ENCODE measurements around the gene LRRTM1.

Gene LRRTM1, protein sequence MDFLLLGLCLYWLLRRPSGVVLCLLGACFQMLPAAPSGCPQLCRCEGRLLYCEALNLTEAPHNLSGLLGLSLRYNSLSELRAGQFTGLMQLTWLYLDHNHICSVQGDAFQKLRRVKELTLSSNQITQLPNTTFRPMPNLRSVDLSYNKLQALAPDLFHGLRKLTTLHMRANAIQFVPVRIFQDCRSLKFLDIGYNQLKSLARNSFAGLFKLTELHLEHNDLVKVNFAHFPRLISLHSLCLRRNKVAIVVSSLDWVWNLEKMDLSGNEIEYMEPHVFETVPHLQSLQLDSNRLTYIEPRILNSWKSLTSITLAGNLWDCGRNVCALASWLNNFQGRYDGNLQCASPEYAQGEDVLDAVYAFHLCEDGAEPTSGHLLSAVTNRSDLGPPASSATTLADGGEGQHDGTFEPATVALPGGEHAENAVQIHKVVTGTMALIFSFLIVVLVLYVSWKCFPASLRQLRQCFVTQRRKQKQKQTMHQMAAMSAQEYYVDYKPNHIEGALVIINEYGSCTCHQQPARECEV

DNA sequence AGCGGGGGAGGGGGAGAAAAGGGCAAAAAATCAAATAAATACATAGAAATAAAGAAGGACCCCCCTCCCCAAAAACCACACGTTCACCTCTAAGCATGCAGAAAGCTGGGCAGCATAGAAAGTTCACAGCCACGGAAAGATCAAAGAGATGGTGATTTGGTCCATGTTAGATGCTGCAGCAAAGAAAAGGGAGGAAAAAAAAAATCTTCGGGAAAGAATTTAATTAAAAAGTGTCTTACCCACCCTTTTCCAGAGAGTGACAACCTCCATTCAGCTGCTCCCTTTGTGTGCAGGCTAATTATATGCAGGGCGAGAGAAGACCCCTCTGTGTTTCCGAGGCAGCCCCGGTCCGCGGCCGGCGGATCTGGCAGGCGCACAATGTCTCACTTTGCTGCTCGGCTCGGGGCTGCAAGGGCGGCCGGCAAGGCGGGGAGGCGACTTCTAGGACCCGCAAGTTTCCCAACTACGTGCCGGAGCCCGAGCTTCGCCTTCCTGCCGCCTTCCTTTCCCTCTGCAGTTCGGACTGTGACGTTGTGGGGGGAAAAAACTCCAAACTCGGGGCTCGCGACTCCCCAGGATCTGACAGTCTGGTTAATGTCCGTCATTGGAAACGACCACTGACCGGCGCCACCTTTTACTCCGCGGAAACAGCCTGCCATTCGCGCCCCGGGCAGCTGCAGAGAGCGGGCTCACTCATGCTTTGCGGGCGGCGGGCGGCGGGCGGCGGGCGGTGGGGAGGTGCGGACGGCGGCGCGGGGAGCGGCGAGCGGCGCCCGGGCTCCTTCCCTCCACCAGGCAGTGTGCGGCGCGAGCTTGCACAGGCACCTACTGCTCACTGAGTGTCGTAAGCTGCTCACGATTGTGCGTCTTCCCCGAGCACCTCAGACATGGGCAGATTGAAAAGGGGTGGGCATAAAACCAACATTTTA, at the start of gene LRRTM1:
Gene LRRTM1, minus strand, starts transcription at position 844 of the 929 bp plus-strand sequence. CDS start 933 bp downstream, outside the sequence.
- TF ChIP-seq, protein P1, sequence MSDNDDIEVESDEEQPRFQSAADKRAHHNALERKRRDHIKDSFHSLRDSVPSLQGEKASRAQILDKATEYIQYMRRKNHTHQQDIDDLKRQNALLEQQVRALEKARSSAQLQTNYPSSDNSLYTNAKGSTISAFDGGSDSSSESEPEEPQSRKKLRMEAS (IDR thresholded peaks at IDR 0.05; ENCODE audit: low read depth, low read length) = no peak
- TF ChIP-seq POLR2A (IDR thresholded peaks at IDR 0.05; ENCODE audit: extremely low read depth, insufficient read length) = no peak
- no peak for TF ChIP-seq MYC (IDR thresholded peaks at IDR 0.05; ENCODE audit: low read depth, low read length)
- TF ChIP-seq, protein P2, sequence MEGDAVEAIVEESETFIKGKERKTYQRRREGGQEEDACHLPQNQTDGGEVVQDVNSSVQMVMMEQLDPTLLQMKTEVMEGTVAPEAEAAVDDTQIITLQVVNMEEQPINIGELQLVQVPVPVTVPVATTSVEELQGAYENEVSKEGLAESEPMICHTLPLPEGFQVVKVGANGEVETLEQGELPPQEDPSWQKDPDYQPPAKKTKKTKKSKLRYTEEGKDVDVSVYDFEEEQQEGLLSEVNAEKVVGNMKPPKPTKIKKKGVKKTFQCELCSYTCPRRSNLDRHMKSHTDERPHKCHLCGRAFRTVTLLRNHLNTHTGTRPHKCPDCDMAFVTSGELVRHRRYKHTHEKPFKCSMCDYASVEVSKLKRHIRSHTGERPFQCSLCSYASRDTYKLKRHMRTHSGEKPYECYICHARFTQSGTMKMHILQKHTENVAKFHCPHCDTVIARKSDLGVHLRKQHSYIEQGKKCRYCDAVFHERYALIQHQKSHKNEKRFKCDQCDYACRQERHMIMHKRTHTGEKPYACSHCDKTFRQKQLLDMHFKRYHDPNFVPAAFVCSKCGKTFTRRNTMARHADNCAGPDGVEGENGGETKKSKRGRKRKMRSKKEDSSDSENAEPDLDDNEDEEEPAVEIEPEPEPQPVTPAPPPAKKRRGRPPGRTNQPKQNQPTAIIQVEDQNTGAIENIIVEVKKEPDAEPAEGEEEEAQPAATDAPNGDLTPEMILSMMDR (IDR thresholded peaks at IDR 0.05; ENCODE audit: low read depth, low read length) = no peak
- no peak for DNase-seq (ENCODE audit: low read depth)
- H3K4me3 ChIP-seq (ENCODE audit: low read depth, low read length) = no peak within 1 kb of the TSS

DNA sequence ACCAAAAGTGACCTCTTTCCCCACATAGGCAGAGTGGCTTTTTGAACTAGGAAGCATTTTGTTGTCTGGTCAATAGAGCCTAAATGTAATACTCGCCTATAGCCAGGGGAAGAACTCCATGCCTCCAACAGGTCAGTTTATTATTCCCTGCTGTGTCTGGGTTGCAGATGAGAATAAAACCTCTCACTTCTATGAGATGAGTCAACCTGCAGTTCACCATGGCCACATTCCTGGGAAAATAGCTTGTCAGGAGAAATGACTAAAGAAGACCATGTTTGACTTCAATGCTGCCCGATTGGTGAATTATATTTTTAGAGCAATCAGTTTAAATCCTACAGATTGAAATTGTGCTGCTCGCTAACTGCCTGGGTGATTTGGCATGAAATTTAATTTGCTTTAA, 46.7 kb upstream of the LRRTM1 start:
- H3K4me3 ChIP-seq (ENCODE audit: low read depth, low read length) = no peak overlapping the region
- TF ChIP-seq MYC (IDR thresholded peaks at IDR 0.05; ENCODE audit: low read depth, low read length) (no peak), POLR2A (IDR thresholded peaks at IDR 0.05; ENCODE audit: extremely low read depth, insufficient read length) (no peak)
- TF ChIP-seq, protein P2 (IDR thresholded peaks at IDR 0.05; ENCODE audit: low read depth, low read length) = no peak
- TF ChIP-seq, protein P1 (IDR thresholded peaks at IDR 0.05; ENCODE audit: low read depth, low read length) = no peak
- no peak for DNase-seq (ENCODE audit: low read depth)

DNA sequence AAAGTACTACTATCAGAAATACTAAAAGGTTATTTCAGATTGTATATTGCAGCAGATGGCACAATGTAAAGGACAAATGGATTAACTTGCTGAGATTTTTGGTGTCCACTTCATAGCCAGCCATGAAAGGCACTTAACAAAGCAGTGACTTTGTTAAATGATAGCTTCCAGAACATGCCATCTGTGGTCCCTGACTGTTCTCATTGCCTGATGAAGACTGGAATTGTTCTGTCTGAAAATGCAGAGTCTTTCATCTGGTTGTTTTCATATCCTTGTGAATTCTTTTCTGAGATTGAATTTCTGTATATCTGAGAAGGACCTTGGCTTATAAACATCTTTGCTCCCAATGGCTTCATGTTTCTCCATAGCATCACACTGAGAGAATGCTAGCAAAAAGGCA, 44.4 kb upstream of the LRRTM1 start:
- no peak for DNase-seq (ENCODE audit: low read depth)
- TF ChIP-seq, protein P2 (IDR thresholded peaks at IDR 0.05; ENCODE audit: low read depth, low read length) = no peak
- TF ChIP-seq, protein P1 (IDR thresholded peaks at IDR 0.05; ENCODE audit: low read depth, low read length) = no peak
- TF ChIP-seq POLR2A (IDR thresholded peaks at IDR 0.05; ENCODE audit: extremely low read depth, insufficient read length) (no peak), MYC (IDR thresholded peaks at IDR 0.05; ENCODE audit: low read depth, low read length) (no peak)
- H3K4me3 ChIP-seq (ENCODE audit: low read depth, low read length) = no peak overlapping the region

DNA sequence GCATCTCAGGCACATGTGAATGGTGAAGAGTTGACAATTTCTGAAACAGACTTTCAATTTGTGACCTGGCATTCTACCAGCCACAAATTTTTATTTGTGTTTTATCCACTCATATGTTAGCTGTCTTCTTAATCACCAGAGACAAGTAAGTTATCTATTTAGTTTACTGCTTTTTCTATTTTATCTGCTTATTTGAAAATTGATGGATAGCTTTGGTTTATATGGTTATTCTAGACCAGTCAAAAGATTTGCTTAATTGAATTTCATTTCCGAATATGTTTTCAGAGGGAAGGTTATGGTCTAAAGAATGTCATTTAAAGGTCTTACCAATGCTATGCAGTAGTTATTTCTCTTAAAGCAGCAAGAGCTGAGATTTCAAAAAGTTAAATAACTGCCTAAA, 43.5 kb upstream of the LRRTM1 start:
- no peak for TF ChIP-seq POLR2A (IDR thresholded peaks at IDR 0.05; ENCODE audit: extremely low read depth, insufficient read length)
- TF ChIP-seq, protein P2 (IDR thresholded peaks at IDR 0.05; ENCODE audit: low read depth, low read length) = no peak
- no peak for TF ChIP-seq MYC (IDR thresholded peaks at IDR 0.05; ENCODE audit: low read depth, low read length)
- TF ChIP-seq, protein P1 (IDR thresholded peaks at IDR 0.05; ENCODE audit: low read depth, low read length) = no peak
- no peak overlapping the region for H3K4me3 ChIP-seq (ENCODE audit: low read depth, low read length)
- no peak for DNase-seq (ENCODE audit: low read depth)

DNA sequence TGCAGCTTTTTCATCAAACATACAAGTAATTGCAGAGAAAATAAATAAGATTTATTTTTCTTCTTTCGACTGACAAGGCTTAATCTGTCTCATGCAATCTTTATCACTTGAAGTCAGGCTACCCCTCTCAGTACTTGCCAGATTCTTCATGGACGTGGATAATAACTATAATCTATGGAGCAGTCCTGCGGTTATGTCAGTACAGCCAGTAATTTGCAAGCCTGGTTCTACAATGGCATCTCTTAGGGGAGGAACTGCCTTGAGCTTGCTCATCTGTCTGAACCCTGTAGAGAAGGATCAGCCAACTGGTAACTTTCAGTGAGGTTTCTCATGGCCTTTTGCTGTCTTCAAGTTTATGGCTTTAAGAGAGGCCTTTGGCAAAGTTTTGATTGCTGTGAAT, 35.5 kb upstream of the LRRTM1 start:
- no peak overlapping the region for H3K4me3 ChIP-seq (ENCODE audit: low read depth, low read length)
- TF ChIP-seq, protein P1 (IDR thresholded peaks at IDR 0.05; ENCODE audit: low read depth, low read length) = no peak
- TF ChIP-seq MYC (IDR thresholded peaks at IDR 0.05; ENCODE audit: low read depth, low read length) = no peak
- DNase-seq (ENCODE audit: low read depth) = no peak
